IMR-90 (cell line): Measurements from ENCODE around the gene ZGLP1. TPM values are rescaled to one million over a fixed set of nuclear protein-coding genes. Genes with fewer than 3 reads are reported as not detected.

Experiments
- ATAC-seq: fragments of 200-7000 bp; cut with Tn5 transposase; 2 replicates; pipeline ENCODE4 v1.9.1; 2020; ENCODE audit warnings: low read depth, mild to moderate bottlenecking, moderate library complexity
- BruUV-seq: library from RNA; stranded (reverse); fragments of 400-500 nt; replicated peaks from 2 replicates; lab custom pipeline; 2021; lab: Mats Ljungman, UMichigan
- CTCF ChIA-PET: fragments of 300-600 bp; formaldehyde crosslinking; extraction: SDS; loops from one replicate; lab custom pipeline; 2021; ENCODE audit warnings: antibody characterized with exemption; lab: Yijun Ruan, JAX
- POLR2A ChIA-PET: fragments of 300-600 bp; sonication (Branson Sonifier 250); formaldehyde crosslinking; loops from one replicate; lab custom pipeline; 2022; ENCODE audit warnings: antibody characterized with exemption; ENCODE audit not compliant: unreplicated experiment; lab: Charles Lee
- DNase-seq: peaks from one replicate; pipeline ENCODE4 v3.0.0; 2013
- H2AFZ ChIP-seq: replicated peaks from 2 replicates; pipeline ENCODE3; 2013; ENCODE audit warnings: low read length, mild to moderate bottlenecking; ENCODE audit not compliant: poor library complexity
- H2AK5ac ChIP-seq: 2 replicates; pipeline ENCODE4 v1.6.1; 2013; ENCODE audit warnings: low read depth, low read length, inconsistent platforms
- H2AK9ac ChIP-seq: replicated peaks from 2 replicates; pipeline ENCODE3; 2013; ENCODE audit warnings: mild to moderate bottlenecking, low read depth, low read length, moderate library complexity; ENCODE audit not compliant: poor library complexity
- H2BK120ac ChIP-seq: 2 replicates; pipeline ENCODE4 v1.6.1; 2013; ENCODE audit warnings: low read depth, low read length, inconsistent platforms
- H2BK15ac ChIP-seq: 3 replicates; pipeline ENCODE4 v1.6.1; 2013; ENCODE audit warnings: low read depth, low read length, inconsistent platforms
- H2BK20ac ChIP-seq: 2 replicates; pipeline ENCODE4 v1.6.1; 2013; ENCODE audit warnings: low read depth, mild to moderate bottlenecking, inconsistent platforms, low read length, moderate library complexity
- H2BK5ac ChIP-seq: 2 replicates; pipeline ENCODE4 v1.6.1; 2013; ENCODE audit warnings: mild to moderate bottlenecking, low read depth, low read length, inconsistent platforms; ENCODE audit not compliant: poor library complexity, severe bottlenecking
- H3K14ac ChIP-seq: replicated peaks from 2 replicates; pipeline ENCODE4 v1.6.1; 2013; ENCODE audit warnings: low read depth, low read length, inconsistent platforms
- H3K18ac ChIP-seq: 2 replicates; pipeline ENCODE4 v1.6.1; 2013; ENCODE audit warnings: low read depth, low read length, control low read depth
- H3K23ac ChIP-seq: 2 replicates; pipeline ENCODE4 v1.6.1; 2013; ENCODE audit warnings: low read depth, low read length, inconsistent platforms
- H3K27ac ChIP-seq: 2 replicates; pipeline ENCODE4 v1.5.1; 2013; ENCODE audit warnings: mild to moderate bottlenecking, control low read depth, low read length; ENCODE audit not compliant: insufficient read depth
- H3K27me3 ChIP-seq: 2 replicates; pipeline ENCODE4 v1.6.1; 2013; ENCODE audit warnings: low read length; ENCODE audit not compliant: control insufficient read depth, insufficient read depth
- H3K36me3 ChIP-seq: 2 replicates; pipeline ENCODE4 v1.6.1; 2013; ENCODE audit warnings: low read length, mixed read lengths; ENCODE audit not compliant: control insufficient read depth, insufficient read depth
- H3K4ac ChIP-seq: 2 replicates; pipeline ENCODE4 v1.6.1; 2013; ENCODE audit warnings: low read depth, low read length, inconsistent platforms
- H3K4me1 ChIP-seq: 2 replicates; pipeline ENCODE4 v1.6.1; 2013; ENCODE audit warnings: low read length, mixed read lengths; ENCODE audit not compliant: control insufficient read depth, insufficient read depth
- H3K4me2 ChIP-seq: 2 replicates; pipeline ENCODE4 v1.6.1; 2013; ENCODE audit warnings: low read depth, mild to moderate bottlenecking, control low read depth, low read length, moderate library complexity
- H3K4me3 ChIP-seq: 2 replicates; pipeline ENCODE4 v1.5.1; 2013; ENCODE audit warnings: low read depth, mild to moderate bottlenecking, control low read depth, low read length, moderate library complexity; ENCODE audit not compliant: insufficient read depth
- H3K56ac ChIP-seq: 2 replicates; pipeline ENCODE4 v1.6.1; 2013; ENCODE audit warnings: low read length, inconsistent platforms; ENCODE audit not compliant: insufficient read depth; ENCODE audit errors: extremely low read depth
- H3K79me1 ChIP-seq, 2 experiments: 2 replicates each; pipeline ENCODE4 v1.6.1; 2013; ENCODE audit warnings: low read length in 2 of 2, inconsistent platforms in 1 of 2, low read depth in 1 of 2
- H3K9ac ChIP-seq: 2 replicates; pipeline ENCODE4 v1.6.1; 2013; ENCODE audit warnings: low read depth, low read length, control low read depth
- H3K9me1 ChIP-seq: 2 replicates; pipeline ENCODE4 v1.6.1; 2013; ENCODE audit warnings: low read length, inconsistent platforms; ENCODE audit not compliant: insufficient read depth
- H3K9me3 ChIP-seq: 2 replicates; pipeline ENCODE4 v1.6.1; 2013; ENCODE audit warnings: low read length; ENCODE audit not compliant: control insufficient read depth, insufficient read depth
- H4K20me1 ChIP-seq: 2 replicates; pipeline ENCODE4 v1.6.1; 2013; ENCODE audit warnings: low read length, inconsistent platforms; ENCODE audit not compliant: insufficient read depth
- H4K5ac ChIP-seq: 2 replicates; pipeline ENCODE4 v1.6.1; 2013; ENCODE audit warnings: mild to moderate bottlenecking, low read depth, low read length, control low read depth
- H4K8ac ChIP-seq, 2 experiments: 2 replicates each; pipeline ENCODE4 v1.6.1; 2013; ENCODE audit warnings: low read depth in 2 of 2, low read length in 2 of 2, control low read depth in 1 of 2, inconsistent platforms in 1 of 2
- H4K91ac ChIP-seq: 2 replicates; pipeline ENCODE4 v1.6.1; 2013; ENCODE audit warnings: low read depth, low read length, inconsistent platforms; ENCODE audit not compliant: insufficient read depth
- BHLHE40 ChIP-seq: fragments of 150-350 bp; IDR thresholded peaks from 2 replicates; pipeline ENCODE4 v1.6.1; 2016; ENCODE audit warnings: mild to moderate bottlenecking, low read depth, low read length
- CEBPB ChIP-seq: IDR thresholded peaks from 2 replicates; pipeline ENCODE4 v1.6.1; 2012; ENCODE audit warnings: low read depth, low read length, improper control_type of control experiment
- CHD1 ChIP-seq: IDR thresholded peaks from 2 replicates; pipeline ENCODE4 v1.6.1; 2012; ENCODE audit warnings: low read depth, low read length, improper control_type of control experiment
- MAZ ChIP-seq: IDR thresholded peaks from 2 replicates; pipeline ENCODE4 v1.6.1; 2012; ENCODE audit warnings: low read depth, mild to moderate bottlenecking, low read length, improper control_type of control experiment, moderate library complexity, borderline replicate concordance
- MXI1 ChIP-seq: IDR thresholded peaks from 2 replicates; pipeline ENCODE4 v1.6.1; 2012; ENCODE audit warnings: low read depth, mild to moderate bottlenecking, low read length, moderate library complexity, borderline replicate concordance
- POLR2A ChIP-seq: IDR thresholded peaks from 2 replicates; pipeline ENCODE4 v1.6.1; 2012; ENCODE audit warnings: mild to moderate bottlenecking, low read depth, low read length
- RCOR1 ChIP-seq: IDR thresholded peaks from 2 replicates; pipeline ENCODE4 v1.6.1; 2012; ENCODE audit warnings: mild to moderate bottlenecking, low read length, improper control_type of control experiment; ENCODE audit not compliant: insufficient replicate concordance
- SMC3 ChIP-seq: fragments of 150-350 bp; IDR thresholded peaks from 2 replicates; pipeline ENCODE4 v1.6.1; 2016; ENCODE audit warnings: low read depth, mild to moderate bottlenecking, antibody characterized with exemption, low read length, moderate library complexity
- WGBS, 2 experiments: methylation state at CpG; one replicate each; pipeline versions ENCODE4 v1.1.5 to v1.1.7; 2013; ENCODE audit warnings: missing lambda C conversion rate in 2 of 2; ENCODE audit not compliant: insufficient read length in 1 of 2; ENCODE audit errors: extremely low coverage in 2 of 2; 5-methylcytosine and 5-hydroxymethylcytosine counted together
- dilution Hi-C: fragments of 300-500 bp; cut with HindIII; formaldehyde crosslinking; loops from one replicate; pipeline ENCODE4 v1.14.3; 2018; ENCODE audit warnings: low sequenced_read_pairs; ENCODE audit not compliant: unreplicated experiment
- in situ Hi-C: fragments of 300-500 bp; cut with MboI; formaldehyde crosslinking; loops from 3 replicates; pipeline ENCODE4 v1.14.3; 2019; ENCODE audit warnings: low sequenced_read_pairs, inconsistent platforms, mixed read lengths
- intact Hi-C: fragments of 100-400 bp; cut with micrococcal nuclease; formaldehyde crosslinking; loops from 2 replicates; pipeline ENCODE4 v1.10.0; 2022
- polyA plus RNA-seq, 3 experiments: library from polyadenylated mRNA; depleted of rRNA; stranded (reverse); fragments of >200 nt; gene quantifications; 2 replicates each; pipeline ENCODE4 v1.2.3, GENCODE V29; 2012; ENCODE audit warnings: low replicate concordance in 1 of 3
- total RNA-seq: library from RNA; depleted of rRNA; stranded (reverse); fragments of >200 nt; gene quantifications from 2 replicates; pipeline ENCODE4 v1.2.3, GENCODE V29; 2012
- TF ChIP-seq, protein P1 (sequence below): conservative IDR thresholded peaks from 2 replicates; pipeline ENCODE4 v1.5.1; 2012; ENCODE audit warnings: mild to moderate bottlenecking, low read depth, low read length, improper control_type of control experiment

The ZGLP1 gene
- total and polyA plus RNA-seq, 2 of the 4 experiments (the other 2 are of a cell fraction), result 0.54 to 3.1 TPM

DNA sequence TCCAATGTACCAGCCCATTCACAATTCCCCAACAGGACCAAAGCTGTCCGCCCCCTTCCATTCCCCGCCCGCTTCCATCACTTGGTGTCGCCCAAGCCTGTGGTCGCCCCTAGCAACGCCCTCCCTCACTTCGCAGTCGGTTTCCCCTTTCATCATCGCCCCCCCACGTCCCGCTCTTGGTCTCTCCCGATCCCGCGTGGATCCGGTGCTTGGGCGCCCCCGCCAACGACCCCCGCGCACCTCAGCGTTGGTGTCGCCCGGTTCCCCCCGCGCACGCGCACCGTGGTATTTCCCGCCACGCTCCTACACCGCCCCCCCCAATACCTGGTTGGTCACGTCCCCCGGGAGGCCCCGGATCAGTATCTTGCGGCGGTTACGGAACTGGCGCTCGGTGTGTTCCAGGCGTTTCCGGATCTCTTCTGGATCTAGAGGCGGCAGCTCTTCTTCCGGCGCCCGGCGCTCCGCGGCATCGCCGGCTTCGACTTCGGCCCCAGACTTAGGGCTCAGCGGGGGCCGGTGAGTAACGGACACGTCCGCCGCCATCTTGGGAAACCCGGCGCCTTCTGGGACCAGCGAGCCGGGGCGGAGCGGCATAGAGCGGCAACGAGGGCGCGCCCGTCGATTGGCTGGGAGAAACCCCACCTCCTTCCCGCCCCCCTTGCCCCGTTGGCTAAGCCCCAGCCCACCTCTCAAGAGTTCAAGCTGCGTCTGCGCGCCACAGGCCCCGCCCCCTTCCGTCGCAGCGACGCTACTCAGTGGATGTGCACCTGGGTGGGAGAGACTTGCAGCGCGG lies 23.5 kb upstream of the ZGLP1 start, which contains the start of gene RAVER1:
RAVER1 (minus strand) TSS at position 565 of the 793 bp plus-strand sequence; CDS start at position 543, 22 bp downstream.
- dilution Hi-C loops, result no loop called here
- TF ChIP-seq BHLHE40, result peak; percentile 95
- peak; percentile 99; the same call in 1 of the 2 replicates for TF ChIP-seq CHD1
- 0 out of 2 replicates have a peak, but pooled peaks have one; percentile 36 for TF ChIP-seq CEBPB
- TF ChIP-seq RCOR1, result no peak
- peak; percentile 76; the same call in 1 of the 2 replicates for TF ChIP-seq MAZ
- peak; percentile 96 for TF ChIP-seq POLR2A
- TF ChIP-seq SMC3, result no peak
- TF ChIP-seq, protein P1, sequence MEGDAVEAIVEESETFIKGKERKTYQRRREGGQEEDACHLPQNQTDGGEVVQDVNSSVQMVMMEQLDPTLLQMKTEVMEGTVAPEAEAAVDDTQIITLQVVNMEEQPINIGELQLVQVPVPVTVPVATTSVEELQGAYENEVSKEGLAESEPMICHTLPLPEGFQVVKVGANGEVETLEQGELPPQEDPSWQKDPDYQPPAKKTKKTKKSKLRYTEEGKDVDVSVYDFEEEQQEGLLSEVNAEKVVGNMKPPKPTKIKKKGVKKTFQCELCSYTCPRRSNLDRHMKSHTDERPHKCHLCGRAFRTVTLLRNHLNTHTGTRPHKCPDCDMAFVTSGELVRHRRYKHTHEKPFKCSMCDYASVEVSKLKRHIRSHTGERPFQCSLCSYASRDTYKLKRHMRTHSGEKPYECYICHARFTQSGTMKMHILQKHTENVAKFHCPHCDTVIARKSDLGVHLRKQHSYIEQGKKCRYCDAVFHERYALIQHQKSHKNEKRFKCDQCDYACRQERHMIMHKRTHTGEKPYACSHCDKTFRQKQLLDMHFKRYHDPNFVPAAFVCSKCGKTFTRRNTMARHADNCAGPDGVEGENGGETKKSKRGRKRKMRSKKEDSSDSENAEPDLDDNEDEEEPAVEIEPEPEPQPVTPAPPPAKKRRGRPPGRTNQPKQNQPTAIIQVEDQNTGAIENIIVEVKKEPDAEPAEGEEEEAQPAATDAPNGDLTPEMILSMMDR, result no peak
- 0 out of 2 replicates have a peak, but pooled peaks have one; percentile 23 for TF ChIP-seq MXI1
- H3K56ac ChIP-seq, result peak within 1 kb of the TSS; percentile 93
- no peak within 1 kb of the TSS for H2BK15ac ChIP-seq
- H3K79me1 ChIP-seq, result peaks cover 11 to 44% of the 10 kb centered on the region in 2 experiments
- peak within 1 kb of the TSS; percentile 86 for H3K4ac ChIP-seq
- H3K4me2 ChIP-seq, result peak within 1 kb of the TSS; percentile 93
- peak within 1 kb of the TSS; percentile 93 for H2BK5ac ChIP-seq
- H3K23ac ChIP-seq, result peak within 1 kb of the TSS; percentile 77
- in situ Hi-C loops, result no loop called here
- H3K36me3 ChIP-seq, result peaks cover 21% of the 10 kb centered on the region
- H2AK5ac ChIP-seq, result peak within 1 kb of the TSS; percentile 90
- H3K4me3 ChIP-seq, result peak within 1 kb of the TSS; percentile 75
- no peak within 1 kb of the TSS for H3K18ac ChIP-seq
- DNase-seq, result peak; percentile 97
- H3K9me3 ChIP-seq, result no peaks in the 10 kb centered on the region
- H2BK20ac ChIP-seq, result no peak within 1 kb of the TSS
- peaks cover 5% of the 10 kb centered on the region; the same call in 1 of the 2 replicates for H3K4me1 ChIP-seq
- no peaks in the 10 kb centered on the region for H3K27me3 ChIP-seq
- peak within 1 kb of the TSS; percentile 61; the same call in 1 of the 2 replicates for H2BK120ac ChIP-seq
- peak within 1 kb of the TSS; percentile 86 to 87 for H4K8ac ChIP-seq
- 0% methylated on average over 27 of the region's 82 CpGs; no CpG with 5 or more reads in 1 of the 2 experiments for WGBS, 2 experiments
- peak; percentile 89 for ATAC-seq
- H2AK9ac ChIP-seq, result peak within 1 kb of the TSS; percentile 99
- H4K5ac ChIP-seq, result peak within 1 kb of the TSS; percentile 66
- peak within 1 kb of the TSS; percentile 75 for H3K14ac ChIP-seq
- H3K9me1 ChIP-seq, result no peaks in the 10 kb centered on the region; the same call in 1 of the 2 replicates
- H3K27ac ChIP-seq, result peak within 1 kb of the TSS; percentile 86
- H4K20me1 ChIP-seq, result peaks cover 26% of the 10 kb centered on the region
- intact Hi-C loops, result loop anchor here (1.0 kb wide), 1 partner anchor 18 kb away; no protein-coding TSS in a partner anchor
- ChIA-PET CTCF (no interaction called here), POLR2A (interaction anchor here (0.5 to 0.6 kb wide), 3 partner anchors 27 to 233 kb away, joined by 3 to 5 read pairs (median 4); no protein-coding TSS in a partner anchor)
- peak within 1 kb of the TSS; percentile 98 for H2AFZ ChIP-seq
- no TSS peak for BruUV-seq
- peak within 1 kb of the TSS; percentile 83 for H3K9ac ChIP-seq
- peak within 1 kb of the TSS; percentile 77 for H4K91ac ChIP-seq
